ENCODE measurements around the gene CERK.
"Not testable (repeated sequence)": the region's sequence is repeated elsewhere in the genome, so short reads cannot be mapped to it uniquely, and the experiment has no call there.

The CERK gene

DNA sequence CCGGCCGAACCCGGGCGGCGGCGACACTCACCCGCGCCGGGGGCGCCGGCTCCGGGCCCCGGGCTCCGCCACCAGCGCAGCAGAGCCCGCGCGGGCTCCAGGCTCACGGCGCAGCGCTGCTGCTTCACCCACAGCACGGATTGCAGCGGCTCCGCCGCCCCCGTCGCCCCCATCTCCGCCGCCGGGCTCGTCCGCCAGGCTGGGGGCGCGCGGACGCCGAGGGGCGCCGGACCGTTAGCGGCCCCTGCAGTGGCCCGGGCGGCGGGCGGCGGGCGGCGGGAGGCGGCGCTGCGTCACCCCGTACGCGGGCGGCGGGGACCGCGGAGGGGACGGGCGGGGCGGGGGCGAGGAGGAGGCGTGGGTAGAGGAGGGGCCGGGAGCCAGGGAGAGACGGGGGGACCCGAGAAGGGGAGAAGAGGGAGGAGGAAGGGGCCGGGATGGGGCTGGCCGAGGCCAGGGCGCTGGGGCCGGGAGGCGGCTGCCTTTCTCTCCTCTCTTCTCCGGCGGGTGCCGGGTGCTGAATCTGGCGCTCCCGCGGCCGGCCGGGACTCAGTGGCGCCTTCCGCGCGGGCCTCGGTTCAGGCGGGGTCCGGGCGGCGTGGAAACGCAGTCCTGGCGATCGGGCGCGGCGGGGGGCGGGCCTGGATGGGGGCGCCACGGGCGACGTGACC lies at the start of gene CERK:
Gene CERK (minus strand): TSS at position 277 of the 671 bp plus-strand sequence. CDS start 104 bp downstream, at position 173.
- DNase-seq (ENCODE audit: low read depth in 2 of 2) = peak in 1 of 2 donors; percentile 41

GRCh38 chr22:46783721-46784120 lies 45.7 kb upstream of the CERK start:
- DNase-seq (ENCODE audit: low read depth in 2 of 2) = no peak

GRCh38 chr22:46782200-46782599 lies 44.1 kb upstream of the CERK start:
- DNase-seq (ENCODE audit: low read depth in 2 of 2) = not testable (repeated sequence)

- no peak for DNase-seq (ENCODE audit: low read depth in 2 of 2)
Observed at GRCh38 chr22:46781291-46781690, 43.2 kb upstream of the CERK start.

DNA sequence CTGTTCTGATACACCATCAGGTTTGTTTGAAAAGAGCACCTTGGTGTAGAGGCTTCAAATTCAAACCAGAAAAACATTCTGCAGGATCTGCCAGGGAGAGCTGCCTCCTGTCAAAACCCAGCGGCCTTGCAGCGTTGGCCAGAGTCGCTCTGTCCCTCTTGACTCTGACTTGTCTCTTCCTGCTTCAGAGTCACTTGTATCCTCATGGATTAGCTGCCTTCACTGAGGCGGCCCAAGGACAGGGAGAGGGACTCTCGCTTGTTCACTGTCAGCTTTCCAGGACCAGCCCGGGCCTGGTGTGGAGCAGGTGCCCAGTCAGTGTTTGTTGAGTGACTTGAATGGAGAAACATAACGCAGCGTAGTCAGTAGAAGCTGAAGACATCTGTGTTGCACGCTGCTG lies 42.4 kb upstream of the CERK start:
- DNase-seq (ENCODE audit: low read depth in 2 of 2) = no peak

DNA sequence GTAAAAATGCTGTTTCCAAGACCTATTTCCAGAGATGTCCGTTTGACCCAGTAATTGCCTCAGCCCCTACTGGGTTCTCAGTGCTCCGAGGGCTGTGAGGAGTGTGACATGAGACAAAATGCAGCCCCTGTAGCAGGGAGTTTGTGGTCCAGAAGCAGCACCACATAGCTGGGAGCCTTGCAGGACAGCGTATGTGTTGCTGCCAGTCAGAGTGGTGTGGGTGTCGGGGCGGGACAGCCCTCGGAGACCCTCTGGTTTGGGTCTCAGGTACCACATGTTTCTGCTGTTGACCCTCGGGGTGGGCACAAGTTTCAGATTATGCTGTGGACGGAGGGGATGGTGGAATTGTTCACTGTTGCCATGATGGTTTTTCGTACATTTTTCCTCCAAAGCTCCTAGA lies 41.6 kb upstream of the CERK start:
- no peak for DNase-seq (ENCODE audit: low read depth in 2 of 2)

DNA sequence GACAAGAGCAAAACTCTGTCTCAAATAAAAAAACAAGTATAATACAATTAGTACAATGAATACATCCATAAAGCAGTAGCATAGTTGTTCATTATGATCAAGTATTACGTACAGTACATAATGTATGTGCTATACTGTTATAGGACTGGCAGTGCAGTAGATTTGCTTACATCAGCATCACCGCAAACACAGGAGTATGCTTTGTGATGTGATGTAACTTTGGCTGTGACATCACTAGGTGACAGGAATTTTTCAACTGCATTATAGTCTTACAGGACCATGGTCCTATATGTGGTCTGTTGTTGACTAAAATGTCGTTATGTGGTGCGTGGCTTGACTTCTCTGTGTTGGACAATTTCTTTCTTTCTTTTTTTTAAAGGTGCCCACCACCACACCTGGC lies 41.0 kb upstream of the CERK start:
- DNase-seq (ENCODE audit: low read depth in 2 of 2) = no peak

DNA sequence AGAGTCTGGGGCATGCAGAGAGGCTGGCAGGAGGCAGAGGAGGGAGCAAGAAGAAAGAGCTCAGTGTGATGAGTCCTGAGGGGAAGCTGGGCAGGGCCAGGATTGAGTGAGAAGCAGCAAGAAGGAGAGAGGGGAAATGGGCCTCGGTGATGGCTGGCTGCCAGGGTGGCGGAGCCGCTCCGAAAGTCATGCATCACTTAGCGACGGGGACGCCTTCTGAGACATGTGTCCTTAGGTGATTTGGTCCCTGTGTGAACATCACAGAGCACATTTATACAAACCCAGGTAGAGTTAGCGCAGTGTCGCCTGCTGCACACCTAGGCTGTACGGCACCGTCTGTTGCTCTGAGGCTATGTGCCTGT lies 39.5 kb upstream of the CERK start:
- peak in 1 of 2 donors; percentile 33 for DNase-seq (ENCODE audit: low read depth in 2 of 2)

DNA sequence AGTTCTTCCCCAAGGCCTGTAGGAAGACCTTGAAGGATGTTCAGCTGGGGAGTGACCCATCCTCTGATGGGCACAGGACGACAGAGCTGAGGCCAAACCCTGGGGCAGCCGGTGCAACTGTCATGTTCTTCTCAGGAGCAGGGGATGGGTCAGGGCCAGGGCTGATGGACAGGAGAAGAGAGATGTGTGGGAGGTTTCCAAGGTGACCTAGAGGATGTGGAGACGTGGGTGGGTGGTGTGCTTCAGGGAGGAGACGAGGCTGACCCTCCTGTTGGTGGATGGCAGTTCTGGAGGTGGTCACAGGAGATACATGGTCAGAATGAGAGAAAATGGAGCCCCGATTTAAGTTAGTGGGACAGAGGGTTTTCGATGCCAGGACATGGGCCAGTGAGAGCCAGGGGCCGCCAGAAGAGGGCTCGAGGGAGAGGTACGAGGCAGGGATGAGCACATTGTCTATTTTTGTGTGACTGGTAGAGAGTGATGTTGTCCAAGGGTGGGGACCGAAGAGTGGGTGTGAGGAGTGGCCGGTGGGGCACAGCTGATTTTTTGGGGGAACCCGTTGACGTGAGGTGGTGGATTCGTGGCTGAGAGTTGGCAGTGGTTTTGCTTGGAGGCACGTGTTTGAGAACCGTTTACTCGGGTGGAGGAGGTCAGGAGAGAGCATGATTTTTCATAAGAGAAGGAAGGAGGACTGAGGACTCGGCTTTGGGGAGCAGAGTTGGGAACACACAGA lies 39.0 kb upstream of the CERK start:
- DNase-seq (ENCODE audit: low read depth in 2 of 2) = no peak

DNA sequence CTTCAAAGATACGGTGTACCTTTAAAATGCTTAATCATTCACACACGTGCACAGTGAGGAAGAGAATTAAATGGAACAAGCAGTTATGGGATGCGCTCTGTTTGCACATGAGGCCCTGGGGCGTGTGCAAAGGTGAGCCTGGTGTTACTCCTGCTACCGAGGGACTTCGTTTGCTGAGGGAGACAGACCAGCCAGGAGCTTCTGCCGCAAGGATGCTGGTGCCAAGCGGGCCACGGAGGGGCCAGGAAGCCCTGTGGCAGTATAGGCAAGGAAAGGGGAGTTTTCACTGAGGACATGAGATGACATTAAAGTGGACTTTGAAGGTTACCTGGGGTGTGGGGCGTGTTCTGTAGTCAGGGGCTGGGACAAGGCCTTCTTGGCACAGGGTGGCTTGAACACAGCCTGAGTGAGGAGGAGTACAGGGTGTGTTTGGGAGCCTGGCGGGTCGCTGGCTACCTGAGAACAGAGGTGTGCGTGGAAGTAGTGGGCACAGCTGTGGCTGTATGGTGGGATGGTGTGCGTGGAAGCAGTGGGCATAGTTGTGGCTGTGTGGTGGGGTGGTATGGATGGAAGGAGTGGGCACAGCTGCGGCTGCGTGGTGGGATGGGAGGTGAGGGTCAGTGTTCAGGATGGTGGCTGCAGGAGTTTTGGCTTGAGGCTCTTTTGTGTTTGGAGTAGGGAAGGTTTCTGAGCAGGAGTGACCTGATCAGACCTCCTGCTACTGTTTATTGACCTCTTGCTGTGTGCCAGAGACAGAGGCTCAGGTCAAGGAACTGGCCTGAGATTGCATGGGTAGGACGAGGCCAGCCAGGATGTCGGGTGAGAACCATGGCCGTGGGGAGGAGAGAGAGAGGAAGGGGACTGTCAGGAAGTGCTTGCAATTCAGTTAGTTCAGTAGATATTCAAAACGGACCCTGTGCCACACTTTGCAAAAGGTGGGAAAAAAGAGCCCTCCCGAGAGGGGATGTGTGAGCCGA lies 38.1 kb upstream of the CERK start:
- no peak for DNase-seq (ENCODE audit: low read depth in 2 of 2)

DNA sequence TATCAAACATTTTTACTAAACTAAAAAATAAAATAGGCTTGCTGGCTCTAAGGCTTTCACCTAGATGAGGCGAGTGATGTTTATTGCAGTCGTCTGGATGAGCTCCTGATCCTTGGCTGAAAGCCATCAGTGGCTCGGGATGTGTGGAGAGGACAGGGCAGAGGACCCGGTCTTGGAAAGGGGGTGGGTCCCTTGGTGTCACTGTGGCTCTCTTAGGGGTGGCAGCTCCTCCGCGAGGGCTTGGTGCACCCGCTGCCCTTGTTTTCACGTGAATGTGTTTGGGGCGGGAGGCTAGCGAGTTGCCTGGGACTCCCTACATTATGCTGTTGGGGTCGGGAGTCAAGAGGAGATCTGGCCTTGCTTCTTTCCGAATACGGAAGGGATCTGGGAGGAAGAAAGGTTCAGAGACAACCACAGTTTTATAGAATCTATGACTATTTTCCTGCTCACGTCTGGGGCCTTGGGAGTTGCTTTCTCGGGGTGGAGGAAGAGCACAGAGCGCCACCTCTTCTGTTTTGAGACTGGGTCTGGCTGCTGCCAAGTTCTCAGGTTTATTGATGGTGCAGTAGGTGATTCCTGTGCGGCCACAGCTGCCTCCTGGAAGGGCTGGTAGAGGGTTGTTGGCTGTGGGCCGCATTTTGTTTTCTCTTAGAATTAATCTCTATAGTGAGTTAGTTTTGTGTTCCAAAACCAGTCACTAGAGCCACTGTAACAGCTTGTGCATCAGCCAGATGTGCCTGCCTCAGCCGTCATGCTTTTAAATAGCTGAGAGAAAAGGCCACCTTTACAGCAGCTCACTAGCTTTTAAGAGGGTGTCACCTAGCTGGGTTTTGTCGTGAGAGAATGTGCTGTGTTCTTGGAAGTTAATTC lies 37.2 kb upstream of the CERK start:
- no peak for DNase-seq (ENCODE audit: low read depth in 2 of 2)

DNA sequence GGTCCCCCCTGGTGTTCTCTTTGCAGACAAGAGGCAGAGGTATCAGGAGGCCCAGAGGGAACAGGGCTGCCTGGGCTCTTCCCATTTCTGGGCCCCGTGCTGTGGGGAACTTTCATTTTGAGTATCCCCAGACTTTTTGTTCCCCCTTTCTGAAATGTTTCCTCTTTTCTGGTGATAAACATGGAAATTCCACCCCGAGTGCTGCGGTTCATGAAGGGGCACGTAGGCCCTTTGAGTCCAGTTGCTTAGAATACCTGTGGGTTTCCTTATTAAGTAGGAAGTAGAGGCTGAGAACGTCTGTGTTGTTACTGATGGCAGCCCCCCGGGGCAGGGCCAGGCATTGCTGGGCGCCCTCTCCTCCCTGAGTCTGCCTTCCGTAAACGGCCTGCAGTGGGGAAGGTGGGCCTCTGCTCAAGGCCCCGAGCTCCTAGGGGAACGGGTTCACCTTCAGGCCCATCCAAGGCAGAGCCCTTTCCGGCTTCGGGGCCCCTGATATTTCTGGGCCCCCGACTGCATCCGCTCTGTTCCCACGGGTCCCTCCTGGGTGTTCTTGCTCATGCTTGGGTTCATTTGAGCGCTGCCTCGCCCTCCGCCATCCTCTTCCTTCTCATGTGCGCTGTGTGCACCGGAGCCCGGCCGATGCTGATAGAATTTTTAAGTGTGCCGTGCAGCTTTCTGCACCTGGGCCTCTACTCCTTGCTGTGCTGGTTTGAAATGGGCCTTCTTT lies 36.4 kb upstream of the CERK start:
- DNase-seq (ENCODE audit: low read depth in 2 of 2) = no peak

GRCh38 chr22:46773076-46773475 lies 35.0 kb upstream of the CERK start:
- no peak for DNase-seq (ENCODE audit: low read depth in 2 of 2)

- no peak for DNase-seq (ENCODE audit: low read depth in 2 of 2)
Observed at GRCh38 chr22:46770726-46771125, 32.7 kb upstream of the CERK start.

DNA sequence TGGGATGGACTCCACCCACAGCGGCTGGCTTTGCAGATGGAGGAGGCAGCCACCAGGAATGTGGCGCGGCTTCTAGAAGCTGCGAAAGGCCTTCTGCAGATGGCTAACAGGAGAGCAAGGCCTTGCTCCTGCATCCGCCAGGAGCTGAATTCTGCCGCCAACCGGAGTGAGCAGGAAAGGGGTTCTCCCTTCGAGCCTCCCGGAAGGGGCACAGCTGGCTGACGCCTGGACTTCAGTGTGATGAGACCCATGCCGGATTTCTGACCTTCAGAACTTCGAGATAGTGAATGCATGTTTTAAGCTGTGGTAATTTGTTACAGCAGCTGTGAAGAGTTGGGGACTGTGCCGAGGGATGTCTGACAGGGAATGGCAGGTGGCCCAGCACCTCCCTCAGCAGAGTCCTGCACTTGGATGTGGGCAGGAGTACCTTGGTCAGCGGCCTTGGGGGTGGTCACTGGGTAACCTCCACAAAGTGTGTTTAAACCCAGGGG lies 32.1 kb upstream of the CERK start:
- DNase-seq (ENCODE audit: low read depth in 2 of 2) = no peak

GRCh38 chr22:46769706-46770105 lies 31.7 kb upstream of the CERK start:
- no peak for DNase-seq (ENCODE audit: low read depth in 2 of 2)

GRCh38 chr22:46769191-46769675 lies 31.2 kb upstream of the CERK start:
- no peak for DNase-seq (ENCODE audit: low read depth in 2 of 2)

DNA sequence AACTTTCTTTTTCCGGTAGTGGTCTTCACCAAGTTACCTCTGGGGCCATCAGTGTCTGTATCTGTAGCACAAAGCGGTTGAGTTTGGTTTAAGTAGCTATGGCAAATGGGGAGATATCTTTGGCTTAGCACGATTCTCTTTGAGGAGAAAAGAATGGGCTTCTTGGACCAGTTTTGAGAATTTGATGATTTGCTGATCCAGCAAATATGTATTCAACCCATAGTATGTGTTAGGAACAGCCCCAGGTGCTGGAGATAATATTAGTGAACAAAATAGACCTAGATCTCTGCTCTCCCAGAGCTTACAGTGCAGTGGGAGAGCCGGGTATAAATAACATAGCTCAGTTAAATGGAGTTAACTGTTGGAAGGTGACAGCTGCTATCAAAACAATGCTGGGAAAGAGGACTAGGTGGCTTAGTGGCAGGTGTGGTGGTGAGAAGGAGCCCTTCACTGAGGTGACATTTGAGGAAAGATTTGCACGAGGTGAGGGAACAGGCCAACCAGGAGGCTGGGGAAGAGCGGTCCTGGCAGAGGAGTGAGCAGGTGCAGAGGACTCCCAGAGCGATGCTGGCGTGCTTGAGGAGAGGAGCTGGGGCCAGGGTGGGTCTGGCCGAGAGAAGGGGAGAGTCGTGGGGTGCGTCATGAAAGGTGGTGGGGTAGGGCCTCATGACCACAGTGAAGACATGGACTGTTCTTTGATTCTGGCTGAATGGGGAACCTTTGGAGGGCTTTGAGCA lies 29.4 kb upstream of the CERK start:
- DNase-seq (ENCODE audit: low read depth in 2 of 2) = no peak

- no peak for DNase-seq (ENCODE audit: low read depth in 2 of 2)
Observed at GRCh38 chr22:46766611-46767010, 28.6 kb upstream of the CERK start.
